Heart right ventricle (tissue), 16 donors: Measurements from ENCODE around the gene PPIA. TPM values are rescaled to one million over a fixed set of nuclear protein-coding genes. Genes with fewer than 3 reads are reported as not detected.
"Not testable (repeated sequence)": the region's sequence is repeated elsewhere in the genome, so short reads cannot be mapped to it uniquely, and the experiment has no call there.

Experiments used
- ATAC-seq, 8 donors: fragments of 200-7000 bp; cut with Tn5 transposase; one replicate each; pipeline ENCODE4 v1.9.1; 2020; ENCODE audit warnings: mild to moderate bottlenecking in 8 of 8, moderate library complexity in 8 of 8, moderate number of reproducible peaks in 1 of 8
- DNase-seq, 2 donors: peaks; one replicate each; pipeline ENCODE4 v3.0.0-alpha.2; 2020
- H3K27ac ChIP-seq, 10 donors: fragments of 200-600 bp; sonication (generic) in 2 of 10; one replicate each; pipeline versions ENCODE4 v1.5.0 to v1.8.0; 2020 to 2022; ENCODE audit warnings: mild to moderate bottlenecking in 3 of 10
- H3K27me3 ChIP-seq, 7 donors: fragments of 200-600 bp; one replicate each; pipeline ENCODE4 v1.8.0; 2021 to 2022; ENCODE audit warnings: mild to moderate bottlenecking in 2 of 7
- H3K36me3 ChIP-seq, 9 donors: fragments of 200-600 bp; sonication (generic) in 1 of 9; one replicate each; pipeline versions ENCODE4 v1.5.0 to v1.8.0; 2020 to 2022; ENCODE audit warnings: mild to moderate bottlenecking in 2 of 9
- H3K4me1 ChIP-seq, 9 donors: fragments of 200-600 bp; sonication (generic) in 1 of 9; one replicate each; pipeline versions ENCODE4 v1.5.0 to v1.8.0; 2020 to 2022; ENCODE audit warnings: mild to moderate bottlenecking in 4 of 9
- H3K4me3 ChIP-seq, 10 donors: fragments of 200-600 bp; sonication (generic) in 2 of 10; one replicate each; pipeline versions ENCODE4 v1.5.0 to v1.8.0; 2020 to 2022; ENCODE audit warnings: mild to moderate bottlenecking in 7 of 10, moderate library complexity in 2 of 10
- H3K9me3 ChIP-seq, 11 donors: fragments of 200-600 bp in 10 of 11; sonication (generic) in 2 of 11; one replicate each; pipeline versions ENCODE4 v1.5.0 to v1.8.0; 2013 to 2022; ENCODE audit warnings: mild to moderate bottlenecking in 2 of 11, control low read depth in 1 of 11, moderate library complexity in 1 of 11
- CTCF ChIP-seq, 9 donors: fragments of 200-600 bp; sonication (generic) in 2 of 9; IDR thresholded peaks; one replicate each; pipeline versions ENCODE4 v1.5.0 to v1.8.0; 2021 to 2022; ENCODE audit warnings: antibody characterized with exemption in 9 of 9, mild to moderate bottlenecking in 5 of 9, moderate library complexity in 1 of 9
- WGBS, 2 donors: extraction: QIAGEN DNeasy Blood & Tissue Kit; methylation state at CpG; one replicate each; pipeline ENCODE4 v1.1.7; 2013; ENCODE audit warnings: inconsistent platforms in 1 of 2; 5-methylcytosine and 5-hydroxymethylcytosine counted together
- intact Hi-C, 10 donors: fragments of 100-400 bp; cut with DNase I; formaldehyde crosslinking; loops; one replicate each; pipeline versions ENCODE4 v1.11.1 to v1.14.2; 2022
- polyA plus RNA-seq, 2 donors: library from polyadenylated mRNA; stranded (reverse); fragments of 200-250 nt; gene quantifications; one replicate each; pipeline ENCODE4 v1.2.3, GENCODE V29; 2013
- total RNA-seq, 10 donors: library from RNA; stranded (reverse); fragmentation: NEBNext Ultra II Directional in 3 of 10; extraction: Animal tissue kit (Norgen Biotek cat#: 25700) in 3 of 10; gene quantifications; one replicate each; pipeline versions ENCODE4 v1.2.1 to v1.2.4, GENCODE V29; 2021 to 2023
- donor health status: Arrhythmogenic right ventricular cardiomyopathy.
- donor health status: ischemic (EF 13 %, LVEDD 7.1; RV severe dilation, severe dysfunction).
- donor health status: healthy with polysubstance abuse.
- donor health status: DM: no; HTN: yes; CAD: no.
- donor health status: DM: no; HTN: no; CAD: no.
- donor health status: ischemic (EF 25% LVEDD 6.9; RV normal size, moderate dysfunction).
- donor health status: ischemic (EF 25% LVEDD 5.7; RV mildly dilated, moderate dysfunction).
- donor health status: healthy.
- donor health status: DM: yes; HTN: yes; CAD: no.
- donor health status: Ischemic cardiomyopathy.
- donor health status: ischemic (EF 35%, LVEDD 5.7; RV mildly dilated, moderate dysfunction).
- donor health status: nonischemic (EF 11% LVEDD 7.7; RV severe dilation, severe dysfunction).
- donor health status: DM: yes; HTN: yes; CAD: no.
- donor health status: PGD.
- donor health status: ischemic (EF 29% LVEDD 5.4; RV normal size, mild dysfunction).
- donor health status: nonischemic (EF 23%, LVEDD 6.1; RV moderate dilation, normal function).

The PPIA gene
- total and polyA plus RNA-seq, 12 donors, result 355 to 3,654 (median 438) TPM

- H3K4me1 ChIP-seq, result peaks cover 0 to 38% (median 27%) of the 10 kb centered on the region in 9 donors
- intact Hi-C loops, result loop anchor here in 6 of 10 donors (5.0 to 10.0 kb wide), 6 partner anchors 38 to 105 kb away; partner anchors contain the start of genes H2AZ2 (in 4 of the 6) and ZMIZ2 (in 1 of the 6)
Observed at GRCh38 chr7:44799939-44800338, 3.5 kb downstream of the PPIA start.

GRCh38 chr7:44801890-44802289 lies 5.4 kb downstream of the PPIA start:
- Histone ChIP-seq H3K36me3 (peaks cover 0 to 72% (median 51%) of the 10 kb centered on the region in 9 donors), H3K4me3 (no peak overlapping the region), H3K27me3 (no peaks in the 10 kb centered on the region), H3K9me3 (no peaks in the 10 kb centered on the region), H3K4me1 (peaks cover 0 to 29% (median 25%) of the 10 kb centered on the region in 9 donors), H3K27ac (no peak overlapping the region)
- no peak for TF ChIP-seq CTCF (IDR thresholded peaks at IDR 0.05)
- ATAC-seq (no peak), DNase-seq (no peak)
- intact Hi-C loops, result loop anchor here in 1 of 10 donors (10.0 kb wide), 1 partner anchor 107 kb away; no protein-coding TSS in a partner anchor
- 85 to 89% methylated on average over 5 of the region's 5 CpGs for WGBS, 2 donors

More at GRCh38 chr7:44799939-44800338, 3.5 kb downstream of the PPIA start:
- DNase-seq, result no peak
- 74 to 81% methylated on average over 4 of the region's 4 CpGs for WGBS, 2 donors
- ATAC-seq, result no peak
- no peak overlapping the region for H3K27ac ChIP-seq
- no peaks in the 10 kb centered on the region for H3K9me3 ChIP-seq
- H3K27me3 ChIP-seq, result no peaks in the 10 kb centered on the region
- peaks cover 0 to 67% (median 51%) of the 10 kb centered on the region in 9 donors for H3K36me3 ChIP-seq
- no peak for TF ChIP-seq CTCF (IDR thresholded peaks at IDR 0.05)
- H3K4me3 ChIP-seq, result no peak overlapping the region

GRCh38 chr7:44802418-44803025 lies 6.0 kb downstream of the PPIA start:
- Histone ChIP-seq H3K9me3 (no peaks in the 10 kb centered on the region), H3K4me1 (peaks cover 0 to 28% (median 25%) of the 10 kb centered on the region in 9 donors), H3K27me3 (no peaks in the 10 kb centered on the region), H3K27ac (no peak overlapping the region), H3K4me3 (no peak overlapping the region), H3K36me3 (peaks cover 0 to 72% (median 51%) of the 10 kb centered on the region in 9 donors)
- DNase-seq (no peak), ATAC-seq (no peak)
- no peak for TF ChIP-seq CTCF (IDR thresholded peaks at IDR 0.05)
- intact Hi-C loops, result loop anchor here in 1 of 10 donors (10.0 kb wide), 1 partner anchor 108 kb away; no protein-coding TSS in a partner anchor
- 95 to 96% methylated on average over 5 of the region's 5 CpGs for whole genome bisulfite sequencing, 2 donors

GRCh38 chr7:44803828-44804519 lies 7.5 kb downstream of the PPIA start:
- Histone ChIP-seq H3K4me1 (peaks cover 0 to 13% (median 11%) of the 10 kb centered on the region in 9 donors), H3K36me3 (peaks cover 0 to 66% (median 51%) of the 10 kb centered on the region in 9 donors)
- H3K9me3 ChIP-seq, DNase-seq, H3K27me3 ChIP-seq, ATAC-seq, H3K4me3 ChIP-seq, H3K27ac ChIP-seq: not testable (repeated sequence)
- WGBS, 2 donors, result 94% methylated on average over 10 of the region's 10 CpGs
- intact Hi-C loops, result loop anchor here in 1 of 10 donors (10.0 kb wide), 1 partner anchor 109 kb away; no protein-coding TSS in a partner anchor
